B cell (primary cell): ENCODE measurements around the gene TMEM97. TPM values are rescaled to one million over a fixed set of nuclear protein-coding genes. Genes with fewer than 3 reads are reported as not detected.

Experiments used
- ATAC-seq: fragments of 200-7000 bp; cut with Tn5 transposase; one replicate; pipeline ENCODE4 v1.10.0; 2021; ENCODE audit warnings: low read depth, mild to moderate bottlenecking, moderate number of reproducible peaks, moderate library complexity
- CTCF ChIA-PET: fragments of 350-600 bp; sonication (Branson Sonifier 250); formaldehyde crosslinking; loops from one replicate; lab custom pipeline; 2021; ENCODE audit warnings: antibody characterized with exemption, inconsistent platforms; lab: Charles Lee
- POLR2A ChIA-PET: fragments of 350-600 bp; sonication (Branson Sonifier 250); formaldehyde crosslinking; loops from one replicate; lab custom pipeline; 2021; ENCODE audit warnings: antibody characterized with exemption; lab: Charles Lee
- DNase-seq: peaks from one replicate; pipeline ENCODE4 v3.0.0; 2013
- H2AFZ ChIP-seq: 2 replicates; pipeline ENCODE4 v1.6.1; 2012; ENCODE audit warnings: mild to moderate bottlenecking, low read depth, low read length; ENCODE audit not compliant: insufficient read depth, poor library complexity, severe bottlenecking
- H3K27ac ChIP-seq, 2 donors: 1 replicate in 1 of 2; 2 replicates in 1 of 2; pipeline ENCODE4 v1.5.1; 2012 to 2013; ENCODE audit warnings: low read length in 2 of 2, mild to moderate bottlenecking in 2 of 2, moderate library complexity in 1 of 2
- H3K27me3 ChIP-seq, 4 experiments: fragments of 200-600 bp in 1 of 4; sonication (generic) in 1 of 4; replicated peaks in 1 of 4; 1 replicate in 2 of 4; 2 replicates in 2 of 4; pipeline versions ENCODE4 v1.6.1 to v1.7.0; 2013 to 2016; ENCODE audit warnings: low read length in 3 of 4, mild to moderate bottlenecking in 2 of 4, mixed read lengths in 1 of 4, moderate library complexity in 1 of 4; ENCODE audit not compliant: insufficient read depth in 4 of 4, control insufficient read depth in 3 of 4; ENCODE audit errors: control extremely low read depth in 1 of 4
- H3K36me3 ChIP-seq, 2 experiments: replicated peaks in 1 of 2; 1 replicate in 1 of 2; 2 replicates in 1 of 2; pipeline versions ENCODE4 v1.6.1 to v1.7.1; 2013; ENCODE audit warnings: low read length in 1 of 2; ENCODE audit not compliant: insufficient read depth in 2 of 2, control insufficient read depth in 1 of 2; ENCODE audit errors: control extremely low read depth in 1 of 2, extremely low read depth in 1 of 2
- H3K4me1 ChIP-seq, 2 donors: fragments of 200-600 bp in 1 of 2; sonication (generic) in 1 of 2; 1 replicate in 1 of 2; 2 replicates in 1 of 2; pipeline versions ENCODE4 v1.5.1 to v1.6.1; 2013 to 2017; ENCODE audit warnings: low read length in 2 of 2; ENCODE audit not compliant: control insufficient read depth in 2 of 2, insufficient read depth in 2 of 2
- H3K4me2 ChIP-seq: replicated peaks from 2 replicates; pipeline ENCODE3; 2012; ENCODE audit warnings: mild to moderate bottlenecking, low read depth, low read length; ENCODE audit not compliant: poor library complexity, severe bottlenecking
- H3K4me3 ChIP-seq, 5 experiments: fragments of 200-600 bp in 1 of 5; sonication (generic) in 1 of 5; 1 replicate in 3 of 5; 2 replicates in 2 of 5; pipeline versions ENCODE4 v1.5.1 to v1.7.0; 2011 to 2016; ENCODE audit warnings: low read length in 4 of 5, mild to moderate bottlenecking in 4 of 5, low read depth in 2 of 5, control low read depth in 1 of 5, moderate library complexity in 1 of 5; ENCODE audit not compliant: insufficient read depth in 1 of 5; ENCODE audit errors: control extremely low read depth in 1 of 5, extremely low read depth in 1 of 5
- H3K79me2 ChIP-seq: fragments of 200-600 bp; sonication (generic); one replicate; pipeline ENCODE4 v1.6.0; 2016; ENCODE audit warnings: low read length; ENCODE audit not compliant: control insufficient read depth, insufficient read depth
- H3K9ac ChIP-seq: fragments of 200-600 bp; sonication (generic); 2 replicates; pipeline ENCODE4 v1.6.1; 2017; ENCODE audit warnings: mild to moderate bottlenecking, low read length, moderate library complexity
- H3K9me3 ChIP-seq, 3 donors: one replicate each; pipeline versions ENCODE4 v1.6.1 to v1.7.1; 2013; ENCODE audit warnings: low read length in 2 of 3; ENCODE audit not compliant: control insufficient read depth in 2 of 3, insufficient read depth in 1 of 3; ENCODE audit errors: control extremely low read depth in 1 of 3
- H4K20me1 ChIP-seq: 2 replicates; pipeline ENCODE4 v1.6.0; 2012; ENCODE audit warnings: mild to moderate bottlenecking, low read length; ENCODE audit not compliant: insufficient read depth, control insufficient read depth, poor library complexity, severe bottlenecking
- H3K27ac Mint-ChIP-seq: one replicate; pipeline ENCODE4 v1.8.0; 2021; ENCODE audit warnings: mixed read lengths
- H3K27me3 Mint-ChIP-seq: one replicate; pipeline ENCODE4 v1.8.0; 2021; ENCODE audit warnings: mixed read lengths
- H3K4me1 Mint-ChIP-seq: one replicate; pipeline ENCODE4 v1.8.0; 2021; ENCODE audit warnings: mixed read lengths
- H3K4me3 Mint-ChIP-seq: one replicate; pipeline ENCODE4 v1.8.0; 2021; ENCODE audit warnings: mixed read lengths
- H3K9me3 Mint-ChIP-seq: one replicate; pipeline ENCODE4 v1.8.0; 2022; ENCODE audit warnings: mixed read lengths; ENCODE audit not compliant: insufficient read depth
- EZH2 ChIP-seq: IDR thresholded peaks from 2 replicates; pipeline ENCODE4 v1.6.1; 2012; ENCODE audit warnings: borderline replicate concordance, low read depth, mild to moderate bottlenecking, moderate library complexity, low read length; ENCODE audit not compliant: insufficient read depth, poor library complexity, severe bottlenecking
- WGBS: methylation state at CpG from one replicate; pipeline ENCODE4 v1.1.5; 2013; ENCODE audit warnings: missing lambda C conversion rate; ENCODE audit not compliant: insufficient coverage; 5-methylcytosine and 5-hydroxymethylcytosine counted together
- intact Hi-C: fragments of 100-400 bp; cut with micrococcal nuclease; formaldehyde crosslinking; loops from one replicate; pipeline ENCODE4 v1.10.0; 2022
- polyA plus RNA-seq: library from polyadenylated mRNA; depleted of rRNA; stranded (reverse); fragments of >200 nt; gene quantifications from 2 replicates; pipeline ENCODE4 v1.2.3, GENCODE V29; 2012
- total RNA-seq, 2 donors: library from RNA; stranded (reverse); fragments of 120-200 nt in 1 of 2; gene quantifications; 1 replicate in 1 of 2; 2 replicates in 1 of 2; pipeline versions ENCODE4 v1.2.3 to v1.2.4, GENCODE V29; 2013 to 2022
- TF ChIP-seq, protein P1 (sequence below): fragments of 200-600 bp; IDR thresholded peaks from one replicate; pipeline ENCODE4 v1.8.0; 2022; ENCODE audit warnings: antibody characterized with exemption, mild to moderate bottlenecking

Gene TMEM97
- total and polyA plus RNA-seq, 2 donors (not counting 1 experiment from before 2014, with no cell fraction given) = 1.6 to 6.4 TPM

DNA sequence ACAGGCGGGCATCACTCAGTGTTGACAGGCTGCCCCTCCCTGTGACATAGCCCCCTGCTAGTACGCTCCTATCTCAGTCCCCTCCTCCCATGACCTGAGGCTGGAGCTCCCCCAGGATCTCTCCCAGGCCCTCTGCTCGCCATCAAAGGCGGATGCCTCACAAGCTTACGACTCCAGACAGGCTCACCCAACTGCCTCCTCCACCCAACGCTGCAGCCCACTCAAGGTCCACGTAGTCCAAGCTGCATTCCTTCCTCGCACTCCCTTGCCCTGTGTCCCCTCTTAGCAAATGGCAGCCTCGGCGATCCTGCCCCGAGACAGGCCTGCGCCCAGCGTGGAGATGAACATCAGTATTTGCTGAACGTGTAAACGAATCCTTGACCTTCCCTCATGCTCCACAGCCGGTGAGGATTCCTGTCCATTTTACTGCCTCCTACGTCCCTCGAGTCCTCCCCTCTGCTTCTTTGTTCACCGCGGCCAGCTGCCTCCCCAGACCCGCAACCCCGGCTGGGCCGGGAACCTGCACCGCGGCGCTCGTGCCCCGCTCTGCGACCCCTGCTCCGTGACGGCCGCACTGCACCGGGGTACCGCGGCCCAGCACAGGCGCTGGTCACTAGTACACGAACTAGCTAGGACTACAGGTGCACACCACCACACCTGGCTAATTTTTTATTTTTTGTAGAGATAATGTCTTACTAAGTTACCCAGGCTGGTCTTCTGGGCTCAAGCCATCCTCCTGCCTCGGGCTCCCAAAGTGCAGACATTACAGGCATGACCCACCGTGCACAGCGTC lies 838 bp upstream of the TMEM97 start:
- no peaks in the 10 kb centered on the region for H3K36me3 ChIP-seq
- H3K4me1 ChIP-seq = peaks cover 13 to 22% of the 10 kb centered on the region in 2 donors
- H3K4me2 ChIP-seq = peak overlapping the region; percentile 88
- peak overlapping the region; percentile 49 to 83 (median 67) for H3K4me3 ChIP-seq
- intact Hi-C loops = loop anchor here (2.0 to 5.0 kb wide), 2 partner anchors 36 to 277 kb away; no protein-coding TSS in a partner anchor
- WGBS = 24% methylated on average over 29 of the region's 40 CpGs
- no peak overlapping the region for H3K27ac Mint-ChIP-seq
- H3K9me3 ChIP-seq = no peaks in the 10 kb centered on the region
- no peaks in the 10 kb centered on the region for H3K27me3 Mint-ChIP-seq
- H2AFZ ChIP-seq = peak overlapping the region; percentile 83
- peaks cover 22% of the 10 kb centered on the region for H3K4me1 Mint-ChIP-seq
- ATAC-seq = no peak
- TF ChIP-seq EZH2 = no peak
- TF ChIP-seq, protein P1, sequence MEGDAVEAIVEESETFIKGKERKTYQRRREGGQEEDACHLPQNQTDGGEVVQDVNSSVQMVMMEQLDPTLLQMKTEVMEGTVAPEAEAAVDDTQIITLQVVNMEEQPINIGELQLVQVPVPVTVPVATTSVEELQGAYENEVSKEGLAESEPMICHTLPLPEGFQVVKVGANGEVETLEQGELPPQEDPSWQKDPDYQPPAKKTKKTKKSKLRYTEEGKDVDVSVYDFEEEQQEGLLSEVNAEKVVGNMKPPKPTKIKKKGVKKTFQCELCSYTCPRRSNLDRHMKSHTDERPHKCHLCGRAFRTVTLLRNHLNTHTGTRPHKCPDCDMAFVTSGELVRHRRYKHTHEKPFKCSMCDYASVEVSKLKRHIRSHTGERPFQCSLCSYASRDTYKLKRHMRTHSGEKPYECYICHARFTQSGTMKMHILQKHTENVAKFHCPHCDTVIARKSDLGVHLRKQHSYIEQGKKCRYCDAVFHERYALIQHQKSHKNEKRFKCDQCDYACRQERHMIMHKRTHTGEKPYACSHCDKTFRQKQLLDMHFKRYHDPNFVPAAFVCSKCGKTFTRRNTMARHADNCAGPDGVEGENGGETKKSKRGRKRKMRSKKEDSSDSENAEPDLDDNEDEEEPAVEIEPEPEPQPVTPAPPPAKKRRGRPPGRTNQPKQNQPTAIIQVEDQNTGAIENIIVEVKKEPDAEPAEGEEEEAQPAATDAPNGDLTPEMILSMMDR = no peak
- peak overlapping the region; percentile 78 for H3K9ac ChIP-seq
- no peaks in the 10 kb centered on the region for H3K27me3 ChIP-seq
- no peaks in the 10 kb centered on the region for H4K20me1 ChIP-seq
- peak; percentile 33 for DNase-seq
- H3K4me3 Mint-ChIP-seq = peak overlapping the region; percentile 88
- no peaks in the 10 kb centered on the region for H3K79me2 ChIP-seq
- POLR2A ChIA-PET = interaction anchor here (2.1 kb wide), 1 partner anchor 17 kb away, joined by 6 read pairs; the partner anchor contains the start of genes IFT20 and TNFAIP1
- no peak overlapping the region for H3K27ac ChIP-seq
- H3K9me3 Mint-ChIP-seq = no peaks in the 10 kb centered on the region
- CTCF ChIA-PET = interaction anchor here (2.1 kb wide), 2 partner anchors 17 to 99 kb away, joined by 7 to 10 read pairs; partner anchors contain the start of genes IFT20 and TNFAIP1
